ENCODE results near the gene CDH13.

Gene CDH13

GRCh38 chr16:83058376-83058775 lies 431.6 kb downstream of the CDH13 start:
- no peak for DNase-seq (ENCODE audit: low read depth)

GRCh38 chr16:83059237-83059636 lies 432.5 kb downstream of the CDH13 start:
- DNase-seq (ENCODE audit: low read depth), result no peak

GRCh38 chr16:83066011-83066410 lies 439.2 kb downstream of the CDH13 start:
- no peak for DNase-seq (ENCODE audit: low read depth)

- no peak for DNase-seq (ENCODE audit: low read depth)
Observed at GRCh38 chr16:83066881-83067280, 440.1 kb downstream of the CDH13 start.

- no peak for DNase-seq (ENCODE audit: low read depth)
Observed at GRCh38 chr16:83068686-83069085, 441.9 kb downstream of the CDH13 start.

- no peak for DNase-seq (ENCODE audit: low read depth)
Observed at GRCh38 chr16:83070416-83071209, 443.8 kb downstream of the CDH13 start.

- no peak for DNase-seq (ENCODE audit: low read depth)
Observed at GRCh38 chr16:83075956-83076355, 449.2 kb downstream of the CDH13 start.

GRCh38 chr16:83083361-83083760 lies 456.6 kb downstream of the CDH13 start:
- no peak for DNase-seq (ENCODE audit: low read depth)

GRCh38 chr16:83085660-83086059 lies 458.9 kb downstream of the CDH13 start:
- no peak for DNase-seq (ENCODE audit: low read depth)

- no peak for DNase-seq (ENCODE audit: low read depth)
Observed at GRCh38 chr16:83095941-83096692, 469.3 kb downstream of the CDH13 start.

- DNase-seq (ENCODE audit: low read depth), result no peak
Observed at GRCh38 chr16:83098536-83098935, 471.8 kb downstream of the CDH13 start.

- no peak for DNase-seq (ENCODE audit: low read depth)
Observed at GRCh38 chr16:83100679-83101078, 473.9 kb downstream of the CDH13 start.

GRCh38 chr16:83102336-83102735 lies 475.6 kb downstream of the CDH13 start:
- DNase-seq (ENCODE audit: low read depth), result no peak

- DNase-seq (ENCODE audit: low read depth), result no peak
Observed at GRCh38 chr16:83105279-83106077, 478.7 kb downstream of the CDH13 start.

- no peak for DNase-seq (ENCODE audit: low read depth)
Observed at GRCh38 chr16:83109490-83110125, 482.8 kb downstream of the CDH13 start.

GRCh38 chr16:83110269-83110668 lies 483.5 kb downstream of the CDH13 start:
- DNase-seq (ENCODE audit: low read depth), result no peak

GRCh38 chr16:83113317-83113716 lies 486.5 kb downstream of the CDH13 start:
- DNase-seq (ENCODE audit: low read depth), result no peak

- DNase-seq (ENCODE audit: low read depth), result no peak
Observed at GRCh38 chr16:83113811-83114210, 487.0 kb downstream of the CDH13 start.

GRCh38 chr16:83115491-83116232 lies 488.9 kb downstream of the CDH13 start:
- no peak for DNase-seq (ENCODE audit: low read depth)

- no peak for DNase-seq (ENCODE audit: low read depth)
Observed at GRCh38 chr16:83116274-83116892, 489.6 kb downstream of the CDH13 start.

- DNase-seq (ENCODE audit: low read depth), result no peak
Observed at GRCh38 chr16:83117810-83118209, 491.0 kb downstream of the CDH13 start.

Data from activated T-helper 1 cell treated with Interleukin-2 at 50 U/mL for 16 hours (primary cell).